BE2C (cell line): ENCODE measurements around the gene TRABD2A.
"Not testable (repeated sequence)": the region's sequence is repeated elsewhere in the genome, so short reads cannot be mapped to it uniquely, and the experiment has no call there.

ENCODE experiments used
- DNase-seq: peaks from one replicate; pipeline ENCODE4 v3.0.0-alpha.2; 2020
- H3K27me3 ChIP-seq: fragments of 250-450 bp; sonication (Bioruptor Pico); 2 replicates; pipeline ENCODE4 v1.5.1; 2020; ENCODE audit warnings: mild to moderate bottlenecking
- H3K36me3 ChIP-seq: fragments of 250-450 bp; sonication (Bioruptor Pico); 2 replicates; pipeline ENCODE4 v1.5.1; 2020; ENCODE audit warnings: mild to moderate bottlenecking
- H3K4me1 ChIP-seq: fragments of 250-450 bp; sonication (Bioruptor Pico); 2 replicates; pipeline ENCODE4 v1.5.1; 2020
- H3K4me3 ChIP-seq: 2 replicates; pipeline ENCODE4 v1.5.1; 2011; ENCODE audit warnings: low read depth, low read length
- H3K9me3 ChIP-seq: fragments of 250-450 bp; sonication (Bioruptor Pico); 2 replicates; pipeline ENCODE4 v1.5.1; 2020
- TF ChIP-seq, protein P1 (sequence below): IDR thresholded peaks from 2 replicates; pipeline ENCODE4 v1.5.1; 2012; ENCODE audit warnings: mild to moderate bottlenecking, low read depth, low read length

TRABD2A gene

DNA sequence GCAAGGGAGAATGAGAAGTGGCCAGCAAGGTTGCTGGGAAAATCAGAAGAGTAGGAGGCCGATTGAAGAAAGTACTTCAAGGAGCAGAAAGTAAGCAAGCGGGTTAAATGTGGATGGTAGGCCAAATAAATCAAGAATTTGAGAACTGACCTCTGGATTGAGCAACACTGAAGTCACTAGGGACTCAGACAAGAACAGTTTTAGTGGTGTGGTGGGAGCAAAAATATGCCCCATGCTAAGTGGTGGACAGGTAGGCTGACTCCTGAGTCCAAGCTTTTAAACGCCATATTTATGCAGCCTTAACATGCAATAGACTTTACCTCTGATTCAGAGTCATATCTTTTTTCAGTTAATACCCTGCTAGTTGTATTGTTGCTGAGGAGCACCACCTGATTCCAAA is 4.5 kb downstream of the TRABD2A start:
- Histone ChIP-seq H3K4me1 (no peaks in the 10 kb centered on the region), H3K4me3 (no peak overlapping the region), H3K36me3 (no peaks in the 10 kb centered on the region), H3K27me3 (peaks cover 20% of the 10 kb centered on the region), H3K9me3 (no peaks in the 10 kb centered on the region)
- DNase-seq = no peak
- TF ChIP-seq, protein P1, sequence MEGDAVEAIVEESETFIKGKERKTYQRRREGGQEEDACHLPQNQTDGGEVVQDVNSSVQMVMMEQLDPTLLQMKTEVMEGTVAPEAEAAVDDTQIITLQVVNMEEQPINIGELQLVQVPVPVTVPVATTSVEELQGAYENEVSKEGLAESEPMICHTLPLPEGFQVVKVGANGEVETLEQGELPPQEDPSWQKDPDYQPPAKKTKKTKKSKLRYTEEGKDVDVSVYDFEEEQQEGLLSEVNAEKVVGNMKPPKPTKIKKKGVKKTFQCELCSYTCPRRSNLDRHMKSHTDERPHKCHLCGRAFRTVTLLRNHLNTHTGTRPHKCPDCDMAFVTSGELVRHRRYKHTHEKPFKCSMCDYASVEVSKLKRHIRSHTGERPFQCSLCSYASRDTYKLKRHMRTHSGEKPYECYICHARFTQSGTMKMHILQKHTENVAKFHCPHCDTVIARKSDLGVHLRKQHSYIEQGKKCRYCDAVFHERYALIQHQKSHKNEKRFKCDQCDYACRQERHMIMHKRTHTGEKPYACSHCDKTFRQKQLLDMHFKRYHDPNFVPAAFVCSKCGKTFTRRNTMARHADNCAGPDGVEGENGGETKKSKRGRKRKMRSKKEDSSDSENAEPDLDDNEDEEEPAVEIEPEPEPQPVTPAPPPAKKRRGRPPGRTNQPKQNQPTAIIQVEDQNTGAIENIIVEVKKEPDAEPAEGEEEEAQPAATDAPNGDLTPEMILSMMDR = no peak

DNA sequence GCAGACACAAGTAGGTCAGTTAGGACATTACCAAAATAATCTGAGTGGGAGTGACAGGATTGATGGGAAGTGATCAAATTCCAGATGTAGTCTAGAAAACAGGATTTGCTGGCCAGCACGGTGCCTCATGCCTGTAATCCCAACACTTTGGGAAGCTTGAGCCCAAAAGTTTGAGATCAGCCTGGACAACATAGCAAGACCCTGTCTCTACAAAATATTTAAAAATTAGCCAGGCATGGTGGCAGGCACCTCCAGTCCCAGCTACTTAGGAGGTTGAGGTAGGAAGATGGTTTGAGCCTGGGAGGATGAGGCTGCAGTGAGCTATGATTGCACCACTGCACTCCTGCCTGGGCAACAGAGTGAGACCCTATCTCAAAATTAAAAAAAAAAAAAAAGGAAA is 5.3 kb downstream of the TRABD2A start:
- H3K27me3 ChIP-seq = peaks cover 12% of the 10 kb centered on the region
- not testable (repeated sequence) for H3K4me3 ChIP-seq, H3K36me3 ChIP-seq, H3K4me1 ChIP-seq, DNase-seq, H3K9me3 ChIP-seq

DNA sequence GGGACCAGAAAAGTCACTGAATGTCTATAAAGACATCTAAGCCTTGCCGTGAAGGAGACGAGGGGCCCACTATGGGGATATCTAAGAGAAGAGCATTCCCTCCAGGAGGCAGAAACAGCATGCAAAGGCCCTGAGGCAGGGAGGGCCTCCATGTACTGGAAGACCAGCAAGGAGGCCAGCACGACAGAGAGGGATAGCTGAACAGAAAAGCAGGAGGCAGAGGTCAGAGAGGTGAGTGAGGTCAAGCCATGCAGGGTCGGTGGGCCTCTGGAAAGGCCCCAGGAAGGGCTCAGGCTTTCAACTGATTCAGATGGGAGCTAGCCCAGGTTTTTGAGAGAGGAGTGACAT is 5.7 kb downstream of the TRABD2A start:
- H3K36me3 ChIP-seq = no peaks in the 10 kb centered on the region
- no peaks in the 10 kb centered on the region for H3K9me3 ChIP-seq
- peaks cover 8% of the 10 kb centered on the region for H3K27me3 ChIP-seq
- no peak for DNase-seq
- no peak overlapping the region for H3K4me3 ChIP-seq
- TF ChIP-seq, protein P1 = no peak
- no peaks in the 10 kb centered on the region for H3K4me1 ChIP-seq

DNA sequence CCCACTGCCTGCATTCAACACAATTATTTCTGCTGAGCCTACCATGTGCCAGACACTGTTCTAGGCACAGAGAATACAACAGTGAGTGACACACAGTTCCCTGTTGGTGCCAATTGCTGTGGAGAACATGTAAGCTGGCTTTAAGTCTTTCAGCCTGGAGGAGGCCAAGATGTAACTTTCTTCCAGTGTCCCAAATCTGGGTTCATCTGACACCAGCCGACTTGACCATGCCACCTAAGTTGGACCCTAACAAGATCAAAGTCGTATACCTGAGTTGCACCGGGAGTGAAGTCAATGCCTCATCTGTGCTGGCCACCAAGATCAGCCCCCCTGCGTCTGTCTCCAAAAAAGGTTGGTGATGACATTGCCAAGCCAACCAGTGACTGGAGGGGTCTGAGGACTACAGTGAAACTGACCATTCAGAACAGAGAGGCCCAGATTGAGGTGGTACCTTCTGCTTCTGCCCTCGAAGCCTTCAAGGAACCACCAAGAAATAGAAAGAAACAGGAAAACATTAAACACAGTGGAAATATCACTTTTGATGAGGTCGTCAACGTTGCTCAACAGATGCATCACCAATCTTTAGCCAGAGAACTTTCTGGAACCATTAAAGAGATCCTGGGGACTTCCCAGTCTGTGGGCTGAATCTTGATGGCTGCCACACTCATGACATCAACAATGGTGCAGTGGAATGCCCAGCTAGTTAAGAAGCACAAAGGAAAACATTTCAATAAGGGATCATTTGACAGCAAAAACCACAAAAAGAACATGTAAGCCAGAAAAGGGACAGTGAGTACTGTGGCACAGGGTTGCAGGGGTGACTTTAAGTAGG is 6.3 kb downstream of the TRABD2A start:
- Histone ChIP-seq H3K4me1 (no peaks in the 10 kb centered on the region), H3K27me3 (peaks cover 5% of the 10 kb centered on the region), H3K9me3 (no peaks in the 10 kb centered on the region), H3K4me3 (no peak overlapping the region), H3K36me3 (no peaks in the 10 kb centered on the region)
- DNase-seq = no peak
- TF ChIP-seq, protein P1 = no peak

DNA sequence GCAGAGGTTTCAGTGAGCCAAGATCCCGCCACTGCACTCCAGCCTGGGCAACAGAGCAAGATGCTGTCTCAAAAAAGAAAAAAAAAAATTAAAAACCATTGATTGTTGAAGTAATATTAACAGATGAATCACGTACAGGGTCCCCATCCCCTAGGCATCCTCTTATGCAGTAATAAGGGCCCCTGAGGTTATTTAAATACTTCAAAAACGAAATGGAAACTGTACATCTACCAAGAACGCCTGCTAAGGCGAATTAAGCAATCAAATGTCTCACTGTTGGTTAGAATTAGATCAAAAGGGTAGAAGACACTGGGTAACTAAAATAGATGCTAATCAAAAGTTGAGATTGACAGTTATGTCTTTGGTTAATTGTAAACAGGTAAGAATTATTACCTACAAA is 7.5 kb downstream of the TRABD2A start:
- no peaks in the 10 kb centered on the region for H3K36me3 ChIP-seq
- no peaks in the 10 kb centered on the region for H3K27me3 ChIP-seq

DNA sequence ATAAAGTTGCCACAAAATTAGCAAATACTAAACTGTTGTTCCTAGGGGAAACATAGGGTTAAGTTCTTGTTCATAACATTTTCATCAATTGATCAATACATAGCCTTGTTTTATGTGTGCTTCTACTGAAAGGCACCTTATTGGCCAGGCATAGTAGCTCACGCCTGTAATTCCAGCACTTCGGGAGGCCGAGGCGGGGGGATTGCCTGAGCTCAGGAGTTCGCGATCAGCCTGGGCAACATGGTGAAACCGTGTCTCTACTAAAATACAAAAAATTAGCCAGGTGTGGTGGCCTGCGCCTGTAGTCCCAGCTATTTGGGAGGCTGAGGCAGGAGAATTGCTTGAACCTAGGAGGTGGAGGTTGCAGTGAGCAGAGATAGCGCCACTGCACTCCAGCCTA is 8.2 kb downstream of the TRABD2A start:
- not testable (repeated sequence) for DNase-seq, H3K4me1 ChIP-seq, H3K36me3 ChIP-seq, H3K4me3 ChIP-seq, H3K27me3 ChIP-seq, H3K9me3 ChIP-seq

More for the DNA sequence above, 7.5 kb downstream of the TRABD2A start:
- DNase-seq = no peak
- H3K4me3 ChIP-seq = no peak overlapping the region
- TF ChIP-seq, protein P1 = no peak
- H3K4me1 ChIP-seq = no peaks in the 10 kb centered on the region
- H3K9me3 ChIP-seq = no peaks in the 10 kb centered on the region

- H3K36me3 ChIP-seq = no peaks in the 10 kb centered on the region
- H3K4me3 ChIP-seq = no peak overlapping the region
- DNase-seq = no peak
- no peaks in the 10 kb centered on the region for H3K9me3 ChIP-seq
- no peaks in the 10 kb centered on the region for H3K4me1 ChIP-seq
- TF ChIP-seq, protein P1 = no peak
- H3K27me3 ChIP-seq = no peaks in the 10 kb centered on the region
These were observed 10.6 kb downstream of the TRABD2A start for GRCh38 chr2:84870306-84870705.

DNA sequence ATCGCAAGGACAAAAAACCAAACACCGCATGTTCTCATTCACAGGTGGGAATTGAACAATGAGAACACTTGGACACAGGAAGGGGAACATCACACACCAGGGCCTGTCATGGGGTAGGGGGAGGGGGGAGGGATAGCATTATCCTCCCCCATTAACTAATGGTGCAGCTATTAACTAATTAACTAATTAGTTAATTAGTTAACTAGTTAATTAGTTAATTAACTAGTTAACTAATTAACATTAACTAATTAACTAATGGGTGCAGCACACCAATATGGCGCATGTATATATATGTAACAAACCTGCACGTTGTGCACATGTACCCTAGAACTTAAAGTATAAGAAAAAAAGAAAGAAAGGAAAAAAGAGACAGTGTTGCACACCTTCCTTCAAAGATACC is 12.6 kb downstream of the TRABD2A start:
- DNase-seq, H3K36me3 ChIP-seq, H3K9me3 ChIP-seq, H3K4me1 ChIP-seq, H3K4me3 ChIP-seq, H3K27me3 ChIP-seq: not testable (repeated sequence)
